Stimulated activated CD4-positive, alpha-beta T cell treated with anti-CD3 and anti-CD28 coated beads, Interleukin-12 subunit alpha, Interleukin-12 subunit beta, amount 100 ng/mL, for 24 hours (primary cell): ENCODE measurements around the gene SKOR2.
"Not testable (repeated sequence)": the region's sequence is repeated elsewhere in the genome, so short reads cannot be mapped to it uniquely, and the experiment has no call there.

Experiments used
- DNase-seq, 2 experiments: peaks; one replicate each; pipeline ENCODE4 v3.0.0-alpha.2; 2020; ENCODE audit warnings: low read depth in 2 of 2

SKOR2 gene

GRCh38 chr18:47254341-47254939, 3.0 kb upstream of the SKOR2 start:
- peak in 1 of 2 experiments; percentile 21 for DNase-seq

DNA sequence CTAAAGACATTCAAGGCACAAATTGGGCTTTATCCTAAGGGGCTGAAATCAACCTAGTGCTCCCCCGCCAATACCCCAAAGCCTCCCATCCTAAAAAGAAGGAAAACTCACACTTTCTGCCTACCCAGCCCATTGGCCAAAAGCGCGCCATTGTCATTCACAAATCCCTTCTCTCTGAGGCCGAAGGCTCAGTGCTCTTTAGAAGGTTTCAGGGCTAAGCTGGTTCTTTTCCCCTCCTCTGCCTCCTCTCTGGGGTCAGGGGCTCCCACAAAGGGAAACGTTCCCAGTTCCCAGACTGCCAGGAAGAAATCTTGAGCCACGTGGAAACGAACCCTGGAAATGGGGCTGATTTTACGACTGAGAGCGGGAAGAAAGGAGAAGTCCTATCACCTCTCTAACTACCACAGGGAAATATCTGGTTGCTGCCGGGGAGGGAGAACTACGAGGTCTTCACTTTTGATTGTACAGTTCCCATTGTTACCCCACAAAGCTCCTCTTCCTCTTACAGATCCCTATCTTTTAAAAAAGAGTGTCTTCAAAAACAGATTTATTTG, 1.7 kb upstream of the SKOR2 start:
- no peak for DNase-seq

GRCh38 chr18:47250391-47251046, 941 bp downstream of the SKOR2 start:
- no peak for DNase-seq

GRCh38 chr18:47249314-47249981, 2.0 kb downstream of the SKOR2 start:
- no peak for DNase-seq

- DNase-seq: no peak
These were observed 2.7 kb downstream of the SKOR2 start for GRCh38 chr18:47248604-47249313.

GRCh38 chr18:47248115-47248603, 3.3 kb downstream of the SKOR2 start:
- no peak for DNase-seq

GRCh38 chr18:47247416-47248114, 3.9 kb downstream of the SKOR2 start:
- DNase-seq: no peak

DNA sequence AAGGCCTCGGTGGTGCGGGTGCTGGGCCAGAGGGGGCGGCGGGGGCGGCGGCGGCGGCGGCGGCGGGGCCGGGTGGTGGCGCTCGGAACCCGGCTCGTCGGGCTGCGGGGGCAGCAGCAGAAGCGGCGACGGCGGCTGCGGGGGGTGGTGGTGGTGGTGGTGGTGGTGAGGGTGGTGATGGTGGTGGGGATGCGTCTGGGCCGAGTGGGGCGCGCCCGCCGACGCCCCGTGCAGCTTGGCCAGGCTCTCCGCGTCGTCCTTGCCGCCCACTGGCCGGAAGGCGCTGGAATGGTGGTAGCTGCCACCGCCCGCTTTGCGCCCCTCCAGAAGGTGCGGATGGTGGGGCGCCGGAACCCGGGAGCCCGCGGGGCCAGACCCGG, 4.4 kb downstream of the SKOR2 start:
- DNase-seq: no peak

DNA sequence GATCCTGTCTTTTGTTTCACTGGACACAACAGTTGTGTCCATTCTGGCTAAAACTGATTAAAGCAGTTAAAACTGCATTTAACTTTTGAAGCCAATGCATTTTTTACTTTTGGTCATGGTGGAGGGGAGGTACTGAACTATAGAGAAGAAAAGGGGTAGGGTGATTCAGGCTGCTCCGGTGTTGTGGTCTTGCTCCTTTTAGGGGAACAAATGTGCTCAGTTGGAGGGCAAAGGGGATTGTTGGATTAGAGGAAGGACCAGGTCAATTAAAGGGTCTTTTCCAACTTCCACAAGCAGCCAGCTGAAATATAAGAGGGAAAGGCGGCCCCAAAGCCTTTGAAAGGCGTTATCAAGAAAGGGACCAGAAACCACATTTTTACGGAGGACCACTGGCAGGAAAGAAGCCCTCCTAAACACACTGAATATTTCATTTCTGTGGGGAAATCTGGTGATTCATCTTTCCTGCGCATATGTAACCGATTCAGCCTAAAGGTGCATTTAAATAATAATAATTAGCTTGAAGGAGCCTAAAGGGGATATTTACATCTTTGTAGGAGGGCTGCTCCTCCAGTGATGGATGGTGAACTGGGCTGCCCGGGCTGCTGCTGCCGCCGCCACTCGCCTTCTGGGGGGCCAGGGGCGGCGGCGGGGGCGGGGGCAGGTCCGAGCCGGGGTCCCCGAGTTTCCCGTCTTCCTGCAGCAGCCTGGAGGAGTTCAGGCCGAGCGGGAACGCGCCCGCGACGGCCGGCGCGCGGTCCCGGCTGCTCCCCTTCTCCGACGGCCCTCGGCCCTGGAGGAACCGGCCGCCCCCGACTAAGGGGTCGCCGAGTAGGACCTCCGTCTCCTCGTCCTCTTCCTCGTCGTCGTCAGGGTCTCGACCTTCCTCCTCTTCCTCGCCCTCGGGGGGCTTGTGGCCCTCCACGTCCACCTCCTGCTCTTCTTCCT, 5.2 kb downstream of the SKOR2 start:
- no peak for DNase-seq

DNA sequence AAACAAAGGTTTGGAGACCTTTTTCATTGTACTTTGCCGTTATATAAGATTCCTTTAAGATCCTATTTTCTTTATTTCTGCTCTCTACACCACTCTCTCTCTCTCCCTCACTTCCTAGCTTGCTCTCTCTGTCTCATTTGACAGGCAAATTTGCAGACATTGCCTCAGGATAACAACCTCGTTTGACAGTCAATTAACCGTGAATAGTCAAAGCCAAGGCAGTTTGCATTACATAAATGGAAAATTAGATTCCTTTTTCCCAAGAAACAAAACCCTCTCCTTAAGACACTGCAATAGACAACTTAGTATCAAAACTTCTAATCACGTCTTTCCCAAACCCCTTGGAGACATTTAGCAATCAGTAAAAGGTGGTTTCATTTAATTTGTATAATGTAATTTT, 7.4 kb downstream of the SKOR2 start:
- DNase-seq: no peak

- no peak for DNase-seq
These were observed 16.4 kb downstream of the SKOR2 start for GRCh38 chr18:47235096-47235495.

GRCh38 chr18:47226660-47227059, 24.8 kb downstream of the SKOR2 start:
- no peak for DNase-seq

DNA sequence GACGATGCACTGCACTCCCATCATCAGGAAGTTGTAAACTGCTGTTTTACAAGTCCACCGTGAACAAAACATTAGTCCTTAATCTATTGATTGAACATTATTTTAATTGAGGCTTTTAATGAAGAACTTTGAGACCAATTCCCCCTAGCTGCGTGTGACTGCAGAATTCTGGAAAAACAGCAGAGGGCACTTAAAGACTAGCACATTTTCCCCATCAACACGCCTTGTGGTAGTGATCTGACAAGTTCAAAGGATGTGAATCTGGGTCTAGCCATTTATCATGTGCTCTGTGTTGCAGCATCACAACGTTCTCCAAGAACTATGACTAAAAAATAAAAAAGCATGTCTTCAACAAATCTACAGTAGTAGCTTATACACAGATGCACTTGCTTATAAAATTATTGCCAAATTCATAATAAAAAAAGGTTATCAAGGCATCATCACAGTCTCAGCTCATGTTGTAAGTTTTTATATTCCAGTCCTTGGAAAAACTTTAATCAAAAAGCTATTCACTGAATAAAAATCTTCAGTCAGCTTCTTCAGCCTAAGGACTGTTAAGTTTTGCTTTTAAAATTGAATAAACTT, 35.8 kb downstream of the SKOR2 start:
- no peak for DNase-seq

DNA sequence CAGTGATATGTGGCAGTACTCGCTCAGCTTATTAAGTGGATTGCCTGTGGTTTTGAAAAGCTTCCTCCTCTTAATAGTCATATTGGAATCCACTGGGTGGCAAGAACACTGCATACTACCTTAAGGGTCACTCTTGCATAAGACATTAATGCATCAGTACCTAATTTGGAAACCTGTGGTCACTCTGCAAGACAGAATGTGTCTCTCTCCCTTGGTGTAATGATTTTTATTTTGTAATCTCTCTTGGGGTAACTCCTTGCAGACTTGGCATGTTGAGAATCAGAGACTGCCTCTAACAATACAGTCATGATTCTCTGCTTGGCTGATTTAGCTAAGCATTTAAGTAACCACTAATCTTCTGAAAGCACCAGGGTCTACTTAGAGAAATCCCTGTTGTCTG, 42.3 kb downstream of the SKOR2 start:
- DNase-seq: no peak

DNA sequence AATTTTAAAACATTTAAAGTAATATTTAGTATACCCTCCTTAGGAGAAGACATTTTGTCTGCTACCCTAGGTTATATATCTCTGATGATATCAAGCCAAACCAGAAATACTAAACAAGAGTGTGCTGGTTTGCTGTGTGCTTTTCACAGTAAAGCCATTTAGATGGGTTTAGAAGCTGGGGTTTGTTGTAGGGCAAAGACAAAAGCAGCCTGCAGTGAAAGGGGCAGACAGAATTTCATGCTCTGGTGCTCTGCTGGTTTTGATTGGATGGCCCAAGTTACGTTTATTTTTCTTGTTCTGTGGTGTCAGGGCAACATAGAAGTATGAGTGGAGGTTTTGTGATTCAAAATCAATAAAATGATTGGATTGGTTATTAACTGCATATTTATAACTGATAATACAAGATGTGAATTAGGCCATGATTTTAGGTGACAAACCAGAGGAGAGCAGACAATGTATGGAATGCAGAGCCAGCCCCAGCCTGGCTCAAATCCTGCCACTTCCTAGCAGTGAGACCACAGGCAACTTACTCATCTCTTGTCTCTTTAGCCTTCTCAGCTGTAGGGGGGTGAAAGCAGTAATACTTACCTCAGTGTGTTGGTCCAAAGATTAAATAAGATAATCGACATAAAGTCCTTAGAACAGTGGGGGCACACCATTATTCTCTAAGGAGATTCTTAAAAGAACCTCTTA, 44.4 kb downstream of the SKOR2 start:
- DNase-seq: no peak

- DNase-seq: peak; percentile 5 to 20
These were observed 46.4 kb downstream of the SKOR2 start for GRCh38 chr18:47204908-47205522.

GRCh38 chr18:47203626-47204464, 47.6 kb downstream of the SKOR2 start:
- DNase-seq: no peak

- not testable (repeated sequence) for DNase-seq
These were observed 55.5 kb downstream of the SKOR2 start for GRCh38 chr18:47195961-47196360.
